ENCODE results near the gene OR5AL1. TPM values are rescaled to one million over a fixed set of nuclear protein-coding genes. Genes with fewer than 3 reads are reported as not detected.
"Not testable (repeated sequence)": the region's sequence is repeated elsewhere in the genome, so short reads cannot be mapped to it uniquely, and the experiment has no call there.

The OR5AL1 gene
- not detected for total RNA-seq

GRCh38 chr11:56412396-56412795 is at the start of gene OR5AL1:
OR5AL1 (plus strand) TSS chr11:56412696.
- Mint-ChIP-seq H3K27ac (no peak within 1 kb of the TSS), H3K9me3 (peaks cover 13% of the 10 kb centered on the region), H3K36me3 (ENCODE audit: low read depth) (no peaks in the 10 kb centered on the region), H3K4me3 (no peak within 1 kb of the TSS), H3K4me1 (no peaks in the 10 kb centered on the region), H3K27me3 (no peaks in the 10 kb centered on the region)
- POLR2A ChIA-PET: no interaction called here
- CTCF ChIA-PET: no interaction called here
- no peak for DNase-seq

GRCh38 chr11:56375324-56375723 is 37.2 kb upstream of the OR5AL1 start, which contains the start of gene OR8U1:
OR8U1 (plus strand) TSS chr11:56375624; CDS start chr11:56375624, 0 bp downstream.
- no peaks in the 10 kb centered on the region for H3K27me3 Mint-ChIP-seq
- no peak for DNase-seq
- no peaks in the 10 kb centered on the region for H3K4me1 Mint-ChIP-seq
- no peak within 1 kb of the TSS for H3K27ac Mint-ChIP-seq
- POLR2A ChIA-PET: no interaction called here
- peaks cover 8% of the 10 kb centered on the region for H3K9me3 Mint-ChIP-seq
- no peak within 1 kb of the TSS for H3K4me3 Mint-ChIP-seq
- no peaks in the 10 kb centered on the region for H3K36me3 Mint-ChIP-seq (ENCODE audit: low read depth)
- CTCF ChIA-PET: no interaction called here

GRCh38 chr11:56380120-56380519 is 32.4 kb upstream of the OR5AL1 start:
- ChIA-PET CTCF (no interaction called here), POLR2A (no interaction called here)
- Mint-ChIP-seq H3K36me3 (ENCODE audit: low read depth) (no peaks in the 10 kb centered on the region), H3K4me3 (no peak overlapping the region), H3K4me1 (no peaks in the 10 kb centered on the region), H3K27me3 (no peaks in the 10 kb centered on the region), H3K27ac (no peak overlapping the region), H3K9me3 (peaks cover 14% of the 10 kb centered on the region)
- DNase-seq: no peak

- no peak for DNase-seq
- Mint-ChIP-seq H3K4me3 (no peak overlapping the region), H3K4me1 (no peaks in the 10 kb centered on the region), H3K9me3 (peaks cover 2% of the 10 kb centered on the region), H3K27ac (no peak overlapping the region), H3K27me3 (no peaks in the 10 kb centered on the region), H3K36me3 (ENCODE audit: low read depth) (no peaks in the 10 kb centered on the region)
- ChIA-PET POLR2A (no interaction called here), CTCF (no interaction called here)
These were observed 18.1 kb upstream of the OR5AL1 start for GRCh38 chr11:56394381-56394780.

- no peak overlapping the region for H3K4me3 Mint-ChIP-seq
- DNase-seq: no peak
- CTCF ChIA-PET: no interaction called here
- peaks cover 3% of the 10 kb centered on the region for H3K9me3 Mint-ChIP-seq
- no peaks in the 10 kb centered on the region for H3K27me3 Mint-ChIP-seq
- H3K27ac Mint-ChIP-seq: no peak overlapping the region
- no peaks in the 10 kb centered on the region for H3K36me3 Mint-ChIP-seq (ENCODE audit: low read depth)
- no peaks in the 10 kb centered on the region for H3K4me1 Mint-ChIP-seq
- POLR2A ChIA-PET: no interaction called here
These were observed 16.4 kb upstream of the OR5AL1 start for GRCh38 chr11:56396047-56396446.

- H3K4me1 Mint-ChIP-seq; CTCF ChIA-PET; POLR2A ChIA-PET; H3K27ac Mint-ChIP-seq; DNase-seq; H3K36me3 Mint-ChIP-seq (ENCODE audit: low read depth); H3K4me3 Mint-ChIP-seq; H3K27me3 Mint-ChIP-seq: not testable (repeated sequence)
- H3K9me3 Mint-ChIP-seq: peaks cover 24% of the 10 kb centered on the region
These were observed 10.5 kb upstream of the OR5AL1 start for GRCh38 chr11:56401858-56402461.

- Mint-ChIP-seq H3K9me3 (peaks cover 33% of the 10 kb centered on the region), H3K4me3 (no peak overlapping the region), H3K36me3 (ENCODE audit: low read depth) (no peaks in the 10 kb centered on the region), H3K4me1 (no peaks in the 10 kb centered on the region), H3K27me3 (no peaks in the 10 kb centered on the region), H3K27ac (no peak overlapping the region)
- no peak for DNase-seq
- ChIA-PET CTCF (no interaction called here), POLR2A (no interaction called here)
These were observed 8.1 kb upstream of the OR5AL1 start for GRCh38 chr11:56404393-56404792.

- Mint-ChIP-seq H3K36me3 (ENCODE audit: low read depth) (no peaks in the 10 kb centered on the region), H3K9me3 (peaks cover 22% of the 10 kb centered on the region), H3K4me1 (no peaks in the 10 kb centered on the region), H3K27me3 (no peaks in the 10 kb centered on the region), H3K27ac (no peak overlapping the region), H3K4me3 (no peak overlapping the region)
- ChIA-PET CTCF (no interaction called here), POLR2A (no interaction called here)
- DNase-seq: no peak
These were observed 1.7 kb upstream of the OR5AL1 start for GRCh38 chr11:56410801-56411200.

GRCh38 chr11:56453521-56453920 is 41.0 kb downstream of the OR5AL1 start:
- Mint-ChIP-seq H3K27ac (no peak overlapping the region), H3K4me1 (no peaks in the 10 kb centered on the region), H3K9me3 (peaks cover 13% of the 10 kb centered on the region), H3K4me3 (no peak overlapping the region), H3K36me3 (ENCODE audit: low read depth) (no peaks in the 10 kb centered on the region), H3K27me3 (no peaks in the 10 kb centered on the region)
- DNase-seq: no peak
- CTCF ChIA-PET: no interaction called here
- POLR2A ChIA-PET: no interaction called here

GRCh38 chr11:56457076-56457475 is 44.6 kb downstream of the OR5AL1 start:
- Mint-ChIP-seq H3K9me3 (peaks cover 6% of the 10 kb centered on the region), H3K27ac (no peak overlapping the region), H3K4me1 (no peaks in the 10 kb centered on the region), H3K36me3 (ENCODE audit: low read depth) (no peaks in the 10 kb centered on the region), H3K27me3 (no peaks in the 10 kb centered on the region), H3K4me3 (no peak overlapping the region)
- CTCF ChIA-PET: no interaction called here
- no peak for DNase-seq
- POLR2A ChIA-PET: no interaction called here

Other genes with a start within 250 kb of the OR5AL1 start
- gene OR5J2, start 236.1 kb upstream of the OR5AL1 start, total RNA-seq: not detected
- gene OR5T2, start 178.4 kb upstream of the OR5AL1 start, total RNA-seq: not detected
- gene OR5T3, start 160.4 kb upstream of the OR5AL1 start, total RNA-seq: not detected
- gene OR5T1, start 138.5 kb upstream of the OR5AL1 start, total RNA-seq: not detected
- not detected for gene OR8H1, start 120.4 kb upstream of the OR5AL1 start, total RNA-seq
- gene OR8K3, start 97.6 kb upstream of the OR5AL1 start, total RNA-seq: not detected
- not detected for gene OR8K1, start 66.7 kb upstream of the OR5AL1 start, total RNA-seq
- not detected for gene OR8J1, start 58.4 kb upstream of the OR5AL1 start, total RNA-seq
- not detected for gene OR8U1, start 37.1 kb upstream of the OR5AL1 start, total RNA-seq
- not detected for gene OR5M3, start 60.7 kb downstream of the OR5AL1 start, total RNA-seq
- not detected for gene OR5M8, start 78.7 kb downstream of the OR5AL1 start, total RNA-seq
- gene OR5M11, start 130.6 kb downstream of the OR5AL1 start, total RNA-seq: not detected
- gene OR5M10, start 165.0 kb downstream of the OR5AL1 start, total RNA-seq: not detected
- gene OR5M1, start 202.2 kb downstream of the OR5AL1 start, total RNA-seq: not detected
- not detected for gene OR5AP2, start 229.7 kb downstream of the OR5AL1 start, total RNA-seq

Data from activated CD4-positive, alpha-beta T cell treated with anti-CD3 and anti-CD28 coated beads, Interleukin-2, amount 10 ng/mL, durations not matched to agents 7 days and 5 days (primary cell).